NCI-H345 treated with DMSO at 0.1 percent for 48 hours (cell line): ENCODE results near the gene GALNT17.
"Not testable (repeated sequence)": the region's sequence is repeated elsewhere in the genome, so short reads cannot be mapped to it uniquely, and the experiment has no call there.

Source experiments
- DNase-seq: peaks from one replicate; lab custom pipeline; 2025; ENCODE audit not compliant: unreplicated experiment; lab: John Stamatoyannopoulos, UW

GALNT17 gene

GRCh38 chr7:71543396-71543795 lies 411.5 kb downstream of the GALNT17 start:
- no peak for DNase-seq

DNA sequence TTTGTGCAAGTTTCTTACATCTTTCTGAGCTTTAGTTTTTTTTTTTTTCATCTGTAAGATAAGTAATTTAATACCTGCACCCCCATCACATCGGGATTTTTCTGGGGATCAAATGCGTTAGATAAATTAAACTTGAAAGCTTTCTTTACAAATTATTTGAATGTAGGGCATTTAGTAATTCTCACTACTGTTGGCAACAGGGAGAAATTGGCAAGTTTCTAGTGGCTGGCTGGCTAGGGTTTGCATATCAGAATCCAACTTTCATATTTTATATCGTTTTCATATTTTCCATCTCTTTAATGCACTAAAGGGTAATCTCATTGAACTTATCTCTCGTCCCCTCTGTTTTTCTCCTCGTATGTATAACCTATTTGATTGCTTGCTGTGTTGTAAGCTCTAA lies 412.9 kb downstream of the GALNT17 start:
- no peak for DNase-seq

DNA sequence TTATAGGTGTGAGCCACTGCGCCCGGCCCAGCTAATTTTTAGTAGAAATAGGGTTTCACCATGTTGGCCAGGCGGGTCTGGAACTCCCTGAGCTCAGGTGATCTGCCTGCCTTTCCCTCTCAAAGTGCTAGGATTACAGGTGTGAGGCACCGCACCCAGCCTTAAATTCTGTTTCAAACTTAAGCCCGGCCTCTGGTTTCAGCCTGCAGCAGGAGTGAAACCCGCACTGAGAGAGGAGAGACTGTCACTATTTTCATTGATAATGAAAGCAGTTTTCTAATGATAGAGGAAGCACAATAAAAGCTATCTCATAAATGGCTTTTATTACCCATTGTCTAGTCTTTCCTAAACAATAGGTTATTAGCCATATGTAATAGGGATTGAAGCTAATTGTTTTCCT lies 415.5 kb downstream of the GALNT17 start:
- no peak for DNase-seq

GRCh38 chr7:71548746-71549145 lies 416.8 kb downstream of the GALNT17 start:
- no peak for DNase-seq

GRCh38 chr7:71553306-71553705 lies 421.4 kb downstream of the GALNT17 start:
- DNase-seq, result no peak

DNA sequence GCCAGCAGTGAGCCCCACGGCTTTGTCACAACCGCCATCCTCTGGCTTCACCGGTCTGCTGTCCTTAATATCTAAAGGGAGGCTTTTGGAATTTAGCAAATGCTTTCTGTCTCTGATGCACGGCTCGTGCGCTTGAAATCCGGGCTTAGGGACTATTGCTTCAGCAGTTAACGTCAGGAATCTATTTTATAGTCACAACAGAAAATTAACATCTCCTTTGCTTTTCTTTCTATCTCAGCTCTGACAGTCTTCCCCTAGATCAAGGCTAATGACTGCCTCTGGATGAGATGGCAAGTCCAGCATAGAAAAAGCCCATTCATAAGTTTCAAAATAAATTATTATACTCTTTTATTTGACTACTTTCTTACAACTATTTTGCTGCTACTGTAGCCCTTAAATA lies 423.8 kb downstream of the GALNT17 start:
- no peak for DNase-seq

GRCh38 chr7:71558806-71559613 lies 427.1 kb downstream of the GALNT17 start:
- no peak for DNase-seq

GRCh38 chr7:71560354-71560995 lies 428.5 kb downstream of the GALNT17 start:
- DNase-seq, result no peak

DNA sequence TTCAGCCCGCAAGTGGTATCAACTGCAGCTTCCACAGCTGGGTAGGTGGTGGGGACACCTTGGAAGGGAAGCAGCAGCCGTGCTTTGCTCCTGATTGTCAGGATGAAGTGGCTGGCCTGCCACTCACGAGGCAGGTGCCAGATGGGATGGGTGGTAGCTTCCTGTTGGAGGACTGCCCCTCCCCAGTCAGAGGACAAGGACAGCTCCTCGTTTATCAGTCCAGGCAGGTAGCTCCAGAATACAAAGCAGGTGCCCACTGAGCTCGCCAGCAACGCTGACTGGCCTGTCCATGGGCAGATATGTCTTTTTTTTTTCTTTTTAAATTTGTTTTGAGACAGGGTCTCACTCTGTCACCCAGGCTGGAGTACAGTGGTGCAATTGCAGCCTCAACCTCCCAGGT lies 431.3 kb downstream of the GALNT17 start:
- DNase-seq, result no peak

DNA sequence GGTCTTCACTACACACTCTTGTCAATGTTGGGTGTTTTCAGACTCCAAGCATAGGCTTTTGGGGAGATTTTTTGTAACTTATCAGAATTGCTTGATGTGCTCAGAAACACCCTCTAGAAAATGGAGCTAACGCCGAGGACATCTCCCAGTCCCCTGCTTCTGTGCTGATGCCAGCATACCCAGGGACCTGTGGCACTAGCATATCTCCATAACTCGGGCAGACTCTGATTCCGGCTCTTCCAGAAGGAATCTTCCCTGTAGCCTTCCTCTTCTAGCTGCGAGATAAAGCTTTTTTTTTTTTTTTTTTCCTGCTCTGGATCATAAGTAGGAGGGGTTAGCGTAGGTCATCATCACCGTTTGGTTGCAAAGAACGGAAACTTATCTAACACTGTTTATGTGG lies 434.4 kb downstream of the GALNT17 start:
- no peak for DNase-seq

DNA sequence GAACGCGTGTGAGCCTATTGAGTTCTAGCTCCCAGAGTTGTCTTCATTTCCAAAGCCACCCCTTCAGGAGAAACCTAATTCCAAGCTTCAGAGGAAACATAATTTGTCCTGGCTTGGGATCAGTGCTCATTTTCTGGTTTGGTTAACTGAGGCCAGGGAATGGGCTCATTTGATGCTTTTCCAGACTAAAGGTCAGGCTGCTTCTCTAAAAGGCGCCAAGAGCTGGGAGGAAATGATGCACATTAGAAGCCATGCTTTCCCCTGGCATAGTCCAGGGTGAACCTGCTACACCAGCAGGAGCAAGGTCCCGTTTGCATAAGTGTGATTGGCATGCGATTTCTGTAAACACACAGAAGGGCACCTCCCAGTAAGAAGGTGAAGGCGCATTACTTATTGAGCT lies 435.0 kb downstream of the GALNT17 start:
- no peak for DNase-seq

DNA sequence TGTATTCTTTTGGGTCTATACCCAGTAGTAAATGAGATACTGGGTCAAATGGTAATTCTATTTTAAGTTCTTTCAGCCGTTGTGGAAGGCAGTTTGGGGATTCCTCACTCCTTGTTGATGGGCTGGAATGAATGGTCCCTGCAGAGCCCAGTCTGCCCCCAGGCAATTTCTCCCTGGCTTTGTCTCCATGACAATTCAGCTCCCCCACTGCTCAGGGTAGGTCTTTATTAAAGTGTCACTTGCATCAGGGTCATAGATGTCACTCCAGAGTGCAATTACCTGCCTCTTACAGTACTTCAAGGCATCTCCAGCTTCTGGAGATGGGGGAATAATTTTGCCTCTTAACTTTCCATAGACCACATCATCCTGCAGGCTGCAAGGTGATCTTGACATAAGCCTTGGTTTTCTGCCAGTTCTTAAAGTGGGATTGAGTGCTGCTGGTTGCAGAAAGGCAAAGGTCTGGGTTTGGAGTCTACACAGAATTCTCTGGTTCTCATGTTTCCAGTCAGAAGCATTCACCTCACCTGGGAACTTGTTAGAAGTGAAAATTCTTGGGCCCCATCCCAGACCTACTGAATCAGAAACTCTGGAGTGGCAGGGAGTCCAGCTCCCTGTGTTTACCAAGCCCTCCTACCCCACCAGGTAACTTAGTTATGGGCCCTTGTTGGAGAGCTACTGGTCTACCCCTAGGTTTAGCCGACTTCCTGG lies 442.4 kb downstream of the GALNT17 start:
- no peak for DNase-seq

DNA sequence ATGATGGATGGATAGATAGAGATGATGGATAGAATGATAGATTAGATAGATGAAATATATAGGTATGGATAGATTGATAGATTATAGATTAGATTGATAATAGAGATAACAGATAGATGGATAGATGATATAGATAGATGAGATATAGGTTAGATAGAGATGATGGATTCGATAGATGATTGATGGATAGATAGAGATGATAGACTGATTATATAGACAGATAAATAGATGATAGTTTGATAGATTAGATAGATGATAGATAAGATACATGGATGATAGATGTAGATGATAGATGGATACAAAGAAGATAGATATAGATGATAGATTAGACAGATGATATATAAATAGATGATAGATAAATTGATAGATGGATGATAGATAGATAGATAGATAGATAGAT lies 448.1 kb downstream of the GALNT17 start:
- DNase-seq, result no peak

- DNase-seq, result no peak
Observed at GRCh38 chr7:71584256-71584655, 452.3 kb downstream of the GALNT17 start.

DNA sequence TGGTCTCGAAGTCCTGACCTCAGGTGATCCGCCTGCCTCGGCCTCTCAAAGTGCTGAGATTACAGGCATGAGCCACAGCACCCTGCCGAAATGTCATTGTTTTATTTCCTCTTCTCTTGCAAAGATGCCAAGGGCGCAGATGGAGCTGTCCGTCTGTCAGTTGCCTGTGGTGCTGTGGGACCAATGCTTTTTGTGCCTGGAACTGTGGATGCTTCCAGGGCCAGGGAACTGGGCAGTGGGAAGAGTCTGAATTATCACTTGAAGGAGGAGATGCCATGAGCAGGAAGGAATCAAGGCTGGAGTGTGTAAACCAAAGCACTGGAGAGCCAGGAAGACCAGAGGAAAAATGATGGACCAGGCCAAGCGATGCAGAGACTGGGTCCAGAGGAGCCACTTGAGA lies 459.9 kb downstream of the GALNT17 start:
- DNase-seq, result no peak

DNA sequence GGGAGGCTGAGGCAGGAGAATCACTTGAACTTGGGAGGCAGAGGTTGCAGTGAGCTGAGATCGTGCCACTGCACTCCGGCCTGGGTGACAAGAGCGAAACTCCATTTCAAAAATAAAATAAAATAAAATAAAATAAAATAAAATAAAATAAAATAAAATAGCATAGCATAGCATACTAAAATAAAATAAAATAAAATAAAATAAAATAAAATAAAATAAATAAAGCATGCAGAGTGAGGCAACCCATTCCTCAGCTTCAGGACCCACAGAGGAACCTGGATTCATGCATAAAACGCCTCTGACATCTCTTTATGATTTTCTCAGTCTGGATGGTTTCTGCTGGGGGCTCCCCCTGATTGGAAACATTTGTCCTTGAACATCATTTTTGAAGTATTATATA lies 460.4 kb downstream of the GALNT17 start:
- DNase-seq, result not testable (repeated sequence)

GRCh38 chr7:71594736-71595135 lies 462.8 kb downstream of the GALNT17 start:
- DNase-seq, result no peak

DNA sequence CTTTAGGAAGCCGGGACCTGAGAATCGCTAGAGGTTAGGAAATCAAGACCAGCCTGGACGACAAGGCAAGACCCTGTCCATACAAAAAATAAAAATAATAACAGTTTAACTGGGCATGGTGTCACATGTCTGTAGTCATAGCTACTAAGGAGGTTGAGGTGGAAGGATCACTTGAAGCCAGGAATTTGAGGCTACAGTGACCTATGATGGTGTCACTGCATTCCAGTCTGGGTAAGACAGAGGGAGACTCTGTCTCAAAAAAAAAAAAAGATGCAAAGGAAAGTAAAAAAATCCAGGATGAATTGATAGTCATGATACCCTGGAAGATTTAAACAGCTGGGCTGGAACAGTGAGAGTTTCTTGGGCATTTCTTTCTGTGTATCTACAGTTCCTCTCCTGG lies 463.2 kb downstream of the GALNT17 start:
- no peak for DNase-seq

- no peak for DNase-seq
Observed at GRCh38 chr7:71598553-71598952, 466.6 kb downstream of the GALNT17 start.

- DNase-seq, result no peak
Observed at GRCh38 chr7:71601851-71602250, 469.9 kb downstream of the GALNT17 start.

DNA sequence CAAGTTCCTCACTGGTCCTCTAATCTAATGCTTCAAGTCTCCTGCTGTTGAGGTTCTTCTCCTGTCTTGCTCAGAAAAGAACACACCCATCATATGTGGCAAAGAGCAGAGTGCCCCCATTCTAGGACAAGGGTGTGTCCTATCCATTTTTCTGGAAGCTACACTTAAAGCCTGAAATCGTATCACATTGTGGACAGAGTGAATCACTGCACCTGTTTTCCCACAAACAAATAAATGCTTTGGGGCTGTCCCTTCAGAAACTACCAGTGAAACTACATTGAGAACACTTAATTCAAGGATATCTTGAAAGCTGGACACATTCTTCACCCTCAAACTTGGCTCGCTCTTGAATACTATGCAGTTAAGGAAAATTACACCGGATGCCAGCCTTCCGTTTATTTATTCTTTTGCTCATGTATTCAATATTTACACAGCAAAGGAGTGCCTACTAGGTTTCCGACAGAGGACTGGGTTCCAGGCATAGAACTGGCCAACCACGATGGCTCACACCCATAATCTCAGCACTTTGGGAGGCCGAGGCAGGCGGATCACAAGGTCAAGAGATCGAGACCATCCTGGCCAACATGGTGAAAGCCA lies 473.0 kb downstream of the GALNT17 start:
- no peak for DNase-seq

- DNase-seq, result no peak
Observed at GRCh38 chr7:71611986-71612385, 480.0 kb downstream of the GALNT17 start.
